Gastrocnemius medialis (tissue), 4 donors: ENCODE results near the gene COX10. TPM values are rescaled to one million over a fixed set of nuclear protein-coding genes. Genes with fewer than 3 reads are reported as not detected.
"Not testable (repeated sequence)": the region's sequence is repeated elsewhere in the genome, so short reads cannot be mapped to it uniquely, and the experiment has no call there.

Experiments used
- ATAC-seq, 2 donors: fragments of 150-250 bp; one replicate each; pipeline ENCODE4 v1.9.1; 2016
- DNase-seq, 2 donors: peaks; one replicate each; pipeline ENCODE4 v3.0.0-alpha.2; 2019
- H3K27ac ChIP-seq, 4 donors: fragments of 200-600 bp; sonication (generic); 1 replicate in 1 of 4; 2 replicates in 3 of 4; pipeline ENCODE4 v1.5.1; 2016 to 2018; ENCODE audit warnings: mild to moderate bottlenecking in 2 of 4, moderate library complexity in 1 of 4
- H3K27me3 ChIP-seq, 3 donors: fragments of 200-600 bp; sonication (generic) in 2 of 3; 1 replicate in 1 of 3; 2 replicates in 2 of 3; pipeline versions ENCODE4 v1.5.1 to v1.6.0; 2016 to 2019; ENCODE audit warnings: mild to moderate bottlenecking in 1 of 3, moderate library complexity in 1 of 3
- H3K36me3 ChIP-seq, 2 donors: fragments of 200-600 bp; sonication (generic) in 1 of 2; one replicate each; pipeline ENCODE4 v1.5.1; 2017 to 2018
- H3K4me1 ChIP-seq, 2 donors: fragments of 200-600 bp; sonication (generic) in 1 of 2; one replicate each; pipeline ENCODE4 v1.5.1; 2016 to 2017; ENCODE audit warnings: mild to moderate bottlenecking in 2 of 2
- H3K4me3 ChIP-seq, 4 donors: fragments of 200-600 bp; sonication (generic) in 3 of 4; 1 replicate in 1 of 4; 2 replicates in 3 of 4; pipeline ENCODE4 v1.5.1; 2016 to 2019; ENCODE audit warnings: mild to moderate bottlenecking in 2 of 4
- H3K9me3 ChIP-seq, 3 donors: fragments of 200-600 bp; sonication (generic) in 2 of 3; 1 replicate in 1 of 3; 2 replicates in 2 of 3; pipeline ENCODE4 v1.5.1; 2016 to 2019
- CTCF ChIP-seq, 5 experiments: fragments of 450-650 bp in 3 of 5; fragments of 200-600 bp in 2 of 5; sonication (generic) in 2 of 5; IDR thresholded peaks in 4 of 5; conservative IDR thresholded peaks in 1 of 5; 1 replicate in 4 of 5; 2 replicates in 1 of 5; pipeline ENCODE4 v1.5.1; 2016 to 2019; ENCODE audit warnings: antibody characterized with exemption in 5 of 5, mild to moderate bottlenecking in 3 of 5, moderate library complexity in 3 of 5
- POLR2A ChIP-seq, 2 donors: fragments of 450-650 bp; IDR thresholded peaks; one replicate each; pipeline ENCODE4 v1.6.1; 2017; ENCODE audit warnings: antibody characterized with exemption in 2 of 2, mild to moderate bottlenecking in 2 of 2, moderate library complexity in 2 of 2
- in situ Hi-C, 4 donors: fragments of 200-750 bp; cut with MboI; loops; one replicate each; pipeline versions ENCODE4 v1.15.0 to v1.8.0; 2017; ENCODE audit warnings: low sequenced_read_pairs in 4 of 4
- intact Hi-C: fragments of 100-400 bp; cut with DNase I; formaldehyde crosslinking; loops from one replicate; pipeline ENCODE4 v1.15.1; 2023; ENCODE audit warnings: low total_unique reads
- total RNA-seq, 4 donors: library from RNA; depleted of rRNA; stranded (reverse); fragments of >200 nt; gene quantifications; one replicate each; pipeline versions ENCODE4 v1.1.0 to v1.2.3, GENCODE V29; 2016

The COX10 gene
- total RNA-seq, 4 donors from 2014 or later, result 70.6 to 123 (median 87.3) TPM

- in situ Hi-C loops, result no loop called here
- H3K27me3 ChIP-seq, result no peaks in the 10 kb centered on the region
- no peak for DNase-seq
- H3K4me3 ChIP-seq, result no peak overlapping the region
- intact Hi-C loops, result no loop called here
- H3K4me1 ChIP-seq, result peaks cover 2 to 10% of the 10 kb centered on the region in 2 donors
- H3K27ac ChIP-seq, result no peak overlapping the region
- ATAC-seq, result no peak
- H3K9me3 ChIP-seq, result no peaks in the 10 kb centered on the region
- no peak for TF ChIP-seq CTCF (IDR thresholded peaks at IDR 0.05 in 4 of 5, conservative IDR thresholded peaks at IDR 0.05 in 1 of 5)
- TF ChIP-seq POLR2A (IDR thresholded peaks at IDR 0.05), result no peak
- peaks cover 0 to 11% of the 10 kb centered on the region in 2 donors for H3K36me3 ChIP-seq
Observed at GRCh38 chr17:14157822-14158221, 88.5 kb downstream of the COX10 start.

- Histone ChIP-seq H3K4me1 (peaks cover 0 to 1% of the 10 kb centered on the region in 2 donors), H3K36me3 (peaks cover 0 to 11% of the 10 kb centered on the region in 2 donors), H3K9me3 (no peaks in the 10 kb centered on the region), H3K27ac (no peak overlapping the region), H3K4me3 (no peak overlapping the region), H3K27me3 (no peaks in the 10 kb centered on the region)
- intact Hi-C loops (no loop called here), in situ Hi-C loops (no loop called here)
- DNase-seq, result no peak
- TF ChIP-seq POLR2A (IDR thresholded peaks at IDR 0.05) (no peak), CTCF (IDR thresholded peaks at IDR 0.05 in 4 of 5, conservative IDR thresholded peaks at IDR 0.05 in 1 of 5) (no peak)
- ATAC-seq, result no peak
Observed at GRCh38 chr17:14158707-14159106, 89.4 kb downstream of the COX10 start.

DNA sequence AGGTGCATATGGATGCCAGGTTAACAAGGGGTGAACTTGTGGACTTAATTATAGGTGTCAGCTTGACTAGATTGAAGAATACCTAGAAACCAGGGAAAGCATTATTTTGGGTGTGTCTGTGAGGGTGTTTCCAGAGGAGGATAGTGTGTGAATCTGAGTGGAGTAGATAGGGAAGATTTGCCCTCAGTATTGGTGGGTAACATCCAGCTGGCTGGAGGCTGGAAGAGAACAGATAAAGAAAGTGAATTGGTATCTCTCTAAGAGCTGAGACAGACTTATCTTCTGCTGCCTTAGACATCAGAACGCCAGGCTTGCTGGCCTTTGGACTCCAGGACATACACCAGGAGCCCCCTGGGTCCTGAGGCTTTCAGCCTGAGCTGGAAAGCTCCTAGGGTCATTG lies 92.1 kb downstream of the COX10 start:
- intact Hi-C loops, result no loop called here
- H3K9me3 ChIP-seq, result no peaks in the 10 kb centered on the region
- no peaks in the 10 kb centered on the region for H3K4me1 ChIP-seq
- peaks cover 0 to 11% of the 10 kb centered on the region in 2 donors for H3K36me3 ChIP-seq
- H3K4me3 ChIP-seq, result no peak overlapping the region
- H3K27me3 ChIP-seq, result no peaks in the 10 kb centered on the region
- in situ Hi-C loops, result no loop called here
- no peak for TF ChIP-seq CTCF (IDR thresholded peaks at IDR 0.05 in 4 of 5, conservative IDR thresholded peaks at IDR 0.05 in 1 of 5)
- TF ChIP-seq POLR2A (IDR thresholded peaks at IDR 0.05), result no peak
- DNase-seq (no peak), ATAC-seq (no peak)
- H3K27ac ChIP-seq, result no peak overlapping the region

GRCh38 chr17:14165616-14166015 lies 96.3 kb downstream of the COX10 start:
- intact Hi-C loops (no loop called here), in situ Hi-C loops (no loop called here)
- Histone ChIP-seq H3K27me3 (no peaks in the 10 kb centered on the region), H3K9me3 (peaks cover 0 to 3% (median 0%) of the 10 kb centered on the region in 3 donors), H3K4me1 (no peaks in the 10 kb centered on the region), H3K36me3 (peaks cover 0 to 4% of the 10 kb centered on the region in 2 donors), H3K4me3 (no peak overlapping the region), H3K27ac (no peak overlapping the region)
- DNase-seq, result no peak
- ATAC-seq, result no peak
- TF ChIP-seq POLR2A (IDR thresholded peaks at IDR 0.05) (no peak), CTCF (IDR thresholded peaks at IDR 0.05 in 4 of 5, conservative IDR thresholded peaks at IDR 0.05 in 1 of 5) (no peak)

GRCh38 chr17:14167831-14168230 lies 98.5 kb downstream of the COX10 start:
- H3K9me3 ChIP-seq, ATAC-seq, H3K4me1 ChIP-seq, H3K4me3 ChIP-seq, intact Hi-C loops, H3K27ac ChIP-seq, in situ Hi-C loops, H3K27me3 ChIP-seq, DNase-seq, H3K36me3 ChIP-seq: not testable (repeated sequence)
